Measurements from ENCODE around the gene DFFA. TPM values are rescaled to one million over a fixed set of nuclear protein-coding genes. Genes with fewer than 3 reads are reported as not detected.

Gene DFFA
- total and polyA plus RNA-seq, 4 donors: 10.6 to 20.0 (median 14.3) TPM

DNA sequence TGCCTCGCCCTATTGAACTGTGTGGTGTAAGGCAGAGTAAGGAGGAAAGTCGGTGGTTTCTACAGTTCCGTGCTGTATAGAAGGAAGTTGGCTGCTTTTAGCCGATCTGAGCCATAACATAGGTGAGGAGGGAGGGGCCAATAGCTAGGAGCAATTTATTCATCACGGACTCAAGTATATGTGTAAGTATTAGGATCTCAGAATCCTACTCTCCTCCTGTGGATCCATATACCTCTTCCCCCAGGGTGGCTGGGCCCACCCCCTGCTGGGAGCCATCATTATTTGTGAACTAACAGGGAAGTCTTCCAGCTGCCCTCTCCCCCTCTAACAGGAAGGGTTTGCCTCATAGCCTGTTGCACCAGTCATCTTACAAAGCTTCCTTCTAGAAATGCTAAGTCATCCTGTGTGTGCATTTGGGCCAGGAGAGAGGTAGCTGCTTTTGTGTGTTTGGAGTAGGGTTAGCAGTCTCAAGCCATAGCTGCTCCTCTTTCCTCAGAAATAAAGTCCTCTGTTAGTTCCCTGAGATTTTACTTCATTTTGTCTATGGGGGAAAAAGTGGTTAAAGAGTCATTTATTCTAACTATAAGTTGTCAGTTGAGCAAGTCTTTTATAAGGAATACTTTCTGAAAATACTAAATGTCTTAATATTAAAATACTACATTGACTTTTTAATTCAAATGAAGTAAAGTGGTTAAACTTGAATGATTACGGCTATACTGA is 57.0 kb downstream of the DFFA start:
- WGBS: 84% methylated on average over 6 of the region's 6 CpGs
- H3K36me3 ChIP-seq (ENCODE audit: control insufficient read depth in 4 of 4, insufficient read depth in 3 of 4, low read depth in 1 of 4, low read length in 3 of 4): peaks cover 25 to 81% (median 70%) of the 10 kb centered on the region in 4 donors
- no peaks in the 10 kb centered on the region for H3K27me3 ChIP-seq (ENCODE audit: control insufficient read depth in 4 of 4, insufficient read depth in 4 of 4, low read length in 3 of 4)
- TF ChIP-seq RXRA (IDR thresholded peaks at IDR 0.05) (peak in 1 of 2 donors; percentile 6), SP1 (IDR thresholded peaks at IDR 0.05) (no peak)
- TF ChIP-seq, protein P1, sequence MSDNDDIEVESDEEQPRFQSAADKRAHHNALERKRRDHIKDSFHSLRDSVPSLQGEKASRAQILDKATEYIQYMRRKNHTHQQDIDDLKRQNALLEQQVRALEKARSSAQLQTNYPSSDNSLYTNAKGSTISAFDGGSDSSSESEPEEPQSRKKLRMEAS (IDR thresholded peaks at IDR 0.05): no peak
- no peak overlapping the region for H3K4me3 ChIP-seq (ENCODE audit: low read depth in 1 of 3, low read length in 3 of 3)
- no peaks in the 10 kb centered on the region for H3K4me1 ChIP-seq (ENCODE audit: control insufficient read depth in 4 of 4, insufficient read depth in 4 of 4, low read length in 3 of 4)
- peak overlapping the region in 1 of 2 donors; percentile 26 for H3K27ac ChIP-seq (ENCODE audit: low read depth in 1 of 2, low read length in 2 of 2)
- H3K9ac ChIP-seq (ENCODE audit: low read depth in 1 of 2, low read length in 2 of 2): no peak overlapping the region
- H3K9me3 ChIP-seq (ENCODE audit: control insufficient read depth in 4 of 4, low read length in 3 of 4): no peaks in the 10 kb centered on the region
- DNase-seq (ENCODE audit: low spot score): no peak

DNA sequence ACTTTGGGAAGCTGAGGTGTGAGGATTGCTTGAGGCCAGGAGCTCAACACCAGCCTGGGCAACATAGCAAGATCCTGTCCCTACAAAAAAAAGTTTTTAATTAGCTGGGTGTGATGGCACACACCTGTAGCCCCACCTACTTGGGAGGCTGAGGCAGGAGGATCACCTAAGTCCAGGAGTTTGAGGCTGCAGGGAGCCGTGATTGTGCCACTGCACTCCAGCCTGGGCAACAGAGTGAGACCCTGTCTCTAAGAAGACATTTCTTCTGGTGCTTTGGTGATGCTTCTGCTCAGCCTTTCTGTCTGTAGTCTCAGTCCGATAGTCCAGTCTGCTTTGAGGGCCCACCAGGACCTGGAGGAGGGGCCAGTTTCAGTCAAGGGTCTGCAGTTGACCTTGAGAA is 65.1 kb downstream of the DFFA start:
- no peak overlapping the region for H3K27ac ChIP-seq (ENCODE audit: low read depth in 1 of 2, low read length in 2 of 2)
- H3K9ac ChIP-seq (ENCODE audit: low read depth in 1 of 2, low read length in 2 of 2): no peak overlapping the region
- no peak for DNase-seq (ENCODE audit: low spot score)
- H3K36me3 ChIP-seq (ENCODE audit: control insufficient read depth in 4 of 4, insufficient read depth in 3 of 4, low read depth in 1 of 4, low read length in 3 of 4): peaks cover 23 to 84% (median 71%) of the 10 kb centered on the region in 4 donors
- TF ChIP-seq FOXA2 (IDR thresholded peaks at IDR 0.05) (no peak), JUND (IDR thresholded peaks at IDR 0.05) (no peak), RAD21 (IDR thresholded peaks at IDR 0.05) (no peak), RXRA (IDR thresholded peaks at IDR 0.05) (no peak), YY1 (IDR thresholded peaks at IDR 0.05) (no peak), HNF4A (conservative IDR thresholded peaks at IDR 0.05) (no peak), NR2F2 (IDR thresholded peaks at IDR 0.05) (no peak), GABPA (IDR thresholded peaks at IDR 0.05 in 1 of 2, conservative IDR thresholded peaks at IDR 0.05 in 1 of 2) (no peak), TAF1 (conservative IDR thresholded peaks at IDR 0.05) (no peak)
- TF ChIP-seq, protein P2, sequence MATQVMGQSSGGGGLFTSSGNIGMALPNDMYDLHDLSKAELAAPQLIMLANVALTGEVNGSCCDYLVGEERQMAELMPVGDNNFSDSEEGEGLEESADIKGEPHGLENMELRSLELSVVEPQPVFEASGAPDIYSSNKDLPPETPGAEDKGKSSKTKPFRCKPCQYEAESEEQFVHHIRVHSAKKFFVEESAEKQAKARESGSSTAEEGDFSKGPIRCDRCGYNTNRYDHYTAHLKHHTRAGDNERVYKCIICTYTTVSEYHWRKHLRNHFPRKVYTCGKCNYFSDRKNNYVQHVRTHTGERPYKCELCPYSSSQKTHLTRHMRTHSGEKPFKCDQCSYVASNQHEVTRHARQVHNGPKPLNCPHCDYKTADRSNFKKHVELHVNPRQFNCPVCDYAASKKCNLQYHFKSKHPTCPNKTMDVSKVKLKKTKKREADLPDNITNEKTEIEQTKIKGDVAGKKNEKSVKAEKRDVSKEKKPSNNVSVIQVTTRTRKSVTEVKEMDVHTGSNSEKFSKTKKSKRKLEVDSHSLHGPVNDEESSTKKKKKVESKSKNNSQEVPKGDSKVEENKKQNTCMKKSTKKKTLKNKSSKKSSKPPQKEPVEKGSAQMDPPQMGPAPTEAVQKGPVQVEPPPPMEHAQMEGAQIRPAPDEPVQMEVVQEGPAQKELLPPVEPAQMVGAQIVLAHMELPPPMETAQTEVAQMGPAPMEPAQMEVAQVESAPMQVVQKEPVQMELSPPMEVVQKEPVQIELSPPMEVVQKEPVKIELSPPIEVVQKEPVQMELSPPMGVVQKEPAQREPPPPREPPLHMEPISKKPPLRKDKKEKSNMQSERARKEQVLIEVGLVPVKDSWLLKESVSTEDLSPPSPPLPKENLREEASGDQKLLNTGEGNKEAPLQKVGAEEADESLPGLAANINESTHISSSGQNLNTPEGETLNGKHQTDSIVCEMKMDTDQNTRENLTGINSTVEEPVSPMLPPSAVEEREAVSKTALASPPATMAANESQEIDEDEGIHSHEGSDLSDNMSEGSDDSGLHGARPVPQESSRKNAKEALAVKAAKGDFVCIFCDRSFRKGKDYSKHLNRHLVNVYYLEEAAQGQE (IDR thresholded peaks at IDR 0.05): no peak
- TF ChIP-seq, protein P1 (IDR thresholded peaks at IDR 0.05): no peak
- TF ChIP-seq, protein P3, sequence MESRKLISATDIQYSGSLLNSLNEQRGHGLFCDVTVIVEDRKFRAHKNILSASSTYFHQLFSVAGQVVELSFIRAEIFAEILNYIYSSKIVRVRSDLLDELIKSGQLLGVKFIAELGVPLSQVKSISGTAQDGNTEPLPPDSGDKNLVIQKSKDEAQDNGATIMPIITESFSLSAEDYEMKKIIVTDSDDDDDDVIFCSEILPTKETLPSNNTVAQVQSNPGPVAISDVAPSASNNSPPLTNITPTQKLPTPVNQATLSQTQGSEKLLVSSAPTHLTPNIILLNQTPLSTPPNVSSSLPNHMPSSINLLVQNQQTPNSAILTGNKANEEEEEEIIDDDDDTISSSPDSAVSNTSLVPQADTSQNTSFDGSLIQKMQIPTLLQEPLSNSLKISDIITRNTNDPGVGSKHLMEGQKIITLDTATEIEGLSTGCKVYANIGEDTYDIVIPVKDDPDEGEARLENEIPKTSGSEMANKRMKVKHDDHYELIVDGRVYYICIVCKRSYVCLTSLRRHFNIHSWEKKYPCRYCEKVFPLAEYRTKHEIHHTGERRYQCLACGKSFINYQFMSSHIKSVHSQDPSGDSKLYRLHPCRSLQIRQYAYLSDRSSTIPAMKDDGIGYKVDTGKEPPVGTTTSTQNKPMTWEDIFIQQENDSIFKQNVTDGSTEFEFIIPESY (IDR thresholded peaks at IDR 0.05): no peak
- TF ChIP-seq, protein P4, sequence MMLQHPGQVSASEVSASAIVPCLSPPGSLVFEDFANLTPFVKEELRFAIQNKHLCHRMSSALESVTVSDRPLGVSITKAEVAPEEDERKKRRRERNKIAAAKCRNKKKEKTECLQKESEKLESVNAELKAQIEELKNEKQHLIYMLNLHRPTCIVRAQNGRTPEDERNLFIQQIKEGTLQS (IDR thresholded peaks at IDR 0.05): no peak
- TF ChIP-seq, protein P5, sequence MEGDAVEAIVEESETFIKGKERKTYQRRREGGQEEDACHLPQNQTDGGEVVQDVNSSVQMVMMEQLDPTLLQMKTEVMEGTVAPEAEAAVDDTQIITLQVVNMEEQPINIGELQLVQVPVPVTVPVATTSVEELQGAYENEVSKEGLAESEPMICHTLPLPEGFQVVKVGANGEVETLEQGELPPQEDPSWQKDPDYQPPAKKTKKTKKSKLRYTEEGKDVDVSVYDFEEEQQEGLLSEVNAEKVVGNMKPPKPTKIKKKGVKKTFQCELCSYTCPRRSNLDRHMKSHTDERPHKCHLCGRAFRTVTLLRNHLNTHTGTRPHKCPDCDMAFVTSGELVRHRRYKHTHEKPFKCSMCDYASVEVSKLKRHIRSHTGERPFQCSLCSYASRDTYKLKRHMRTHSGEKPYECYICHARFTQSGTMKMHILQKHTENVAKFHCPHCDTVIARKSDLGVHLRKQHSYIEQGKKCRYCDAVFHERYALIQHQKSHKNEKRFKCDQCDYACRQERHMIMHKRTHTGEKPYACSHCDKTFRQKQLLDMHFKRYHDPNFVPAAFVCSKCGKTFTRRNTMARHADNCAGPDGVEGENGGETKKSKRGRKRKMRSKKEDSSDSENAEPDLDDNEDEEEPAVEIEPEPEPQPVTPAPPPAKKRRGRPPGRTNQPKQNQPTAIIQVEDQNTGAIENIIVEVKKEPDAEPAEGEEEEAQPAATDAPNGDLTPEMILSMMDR (IDR thresholded peaks at IDR 0.05; ENCODE audit: low read depth, low read length, missing input control): no peak
- H3K9me3 ChIP-seq (ENCODE audit: control insufficient read depth in 4 of 4, low read length in 3 of 4): no peaks in the 10 kb centered on the region
- no peaks in the 10 kb centered on the region for H3K27me3 ChIP-seq (ENCODE audit: control insufficient read depth in 4 of 4, insufficient read depth in 4 of 4, low read length in 3 of 4)
- no peak overlapping the region for H3K4me3 ChIP-seq (ENCODE audit: low read depth in 1 of 3, low read length in 3 of 3)
- WGBS: 95% methylated on average over 2 of the region's 2 CpGs
- no peaks in the 10 kb centered on the region for H3K4me1 ChIP-seq (ENCODE audit: control insufficient read depth in 4 of 4, insufficient read depth in 4 of 4, low read length in 3 of 4)
